HCT116 (cell line): ENCODE data around the gene HOXD3.

Experiments
- EGR1 ChIP-seq: IDR thresholded peaks from 2 replicates; pipeline ENCODE4 v1.6.1; 2012; ENCODE audit warnings: low read depth
- ELF1 ChIP-seq: IDR thresholded peaks from 2 replicates; pipeline ENCODE4 v1.6.1; 2012; ENCODE audit warnings: low read depth, borderline replicate concordance
- EZH2 ChIP-seq: fragments of 200-600 bp; sonication (generic); IDR thresholded peaks from 2 replicates; pipeline ENCODE4 v1.6.1; 2017; ENCODE audit warnings: antibody characterized with exemption, mixed run types
- EZH2phosphoT487 ChIP-seq: fragments of 200-600 bp; IDR thresholded peaks from 2 replicates; pipeline ENCODE4 v1.6.1; 2018; ENCODE audit warnings: antibody characterized with exemption, borderline replicate concordance
- FOSL1 ChIP-seq: IDR thresholded peaks from 2 replicates; pipeline ENCODE4 v1.6.1; 2012; ENCODE audit warnings: low read depth
- POLR2AphosphoS5 ChIP-seq: IDR thresholded peaks from 2 replicates; pipeline ENCODE4 v1.6.1; 2011; ENCODE audit warnings: mild to moderate bottlenecking, low read depth, low read length, moderate library complexity
- SIN3A ChIP-seq: IDR thresholded peaks from 2 replicates; pipeline ENCODE4 v1.6.1; 2012; ENCODE audit warnings: low read depth
- YY1 ChIP-seq: IDR thresholded peaks from 2 replicates; pipeline ENCODE4 v1.6.1; 2011; ENCODE audit warnings: low read length, low read depth, moderate library complexity, mild to moderate bottlenecking; ENCODE audit not compliant: insufficient replicate concordance; ENCODE audit errors: extremely low read depth
- TF ChIP-seq, protein P1 (sequence below), 3 experiments: fragments of 200-600 bp in 1 of 3; sonication (generic) in 1 of 3; IDR thresholded peaks in 2 of 3; conservative IDR thresholded peaks in 1 of 3; 2 replicates each; pipeline ENCODE4 v1.5.1; 2012 to 2017; ENCODE audit warnings: low read depth in 2 of 3, low read length in 2 of 3, antibody characterized with exemption in 1 of 3, borderline replicate concordance in 1 of 3, control low read depth in 1 of 3, mild to moderate bottlenecking in 1 of 3, mixed read lengths in 1 of 3, mixed run types in 1 of 3, moderate library complexity in 1 of 3; ENCODE audit not compliant: insufficient read depth in 1 of 3
- TF ChIP-seq, protein P2 (sequence below): IDR thresholded peaks from 2 replicates; pipeline ENCODE4 v1.6.1; 2011; ENCODE audit warnings: mild to moderate bottlenecking, low read length, moderate library complexity; ENCODE audit not compliant: insufficient replicate concordance; ENCODE audit errors: extremely low read depth

DNA sequence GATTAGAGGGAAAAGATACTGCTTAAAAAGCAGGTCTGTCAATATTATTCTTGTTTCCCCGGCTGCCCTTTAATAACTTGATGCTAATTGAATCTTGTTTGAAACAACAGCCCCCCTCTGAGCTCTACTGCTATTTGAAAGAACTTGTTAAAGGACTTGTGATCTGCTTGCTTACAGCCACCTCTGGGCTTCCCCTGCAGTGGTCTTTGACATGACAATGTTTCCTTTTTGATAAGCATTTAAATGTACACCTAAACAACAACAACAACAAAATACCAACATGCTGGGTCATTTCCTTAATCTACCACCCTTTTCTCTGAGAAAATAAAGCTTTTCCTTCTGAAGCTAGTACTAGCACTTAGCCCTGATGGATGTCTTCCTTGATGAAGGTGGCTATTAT is 35.2 kb downstream of the HOXD3 start:
- TF ChIP-seq, protein P1, sequence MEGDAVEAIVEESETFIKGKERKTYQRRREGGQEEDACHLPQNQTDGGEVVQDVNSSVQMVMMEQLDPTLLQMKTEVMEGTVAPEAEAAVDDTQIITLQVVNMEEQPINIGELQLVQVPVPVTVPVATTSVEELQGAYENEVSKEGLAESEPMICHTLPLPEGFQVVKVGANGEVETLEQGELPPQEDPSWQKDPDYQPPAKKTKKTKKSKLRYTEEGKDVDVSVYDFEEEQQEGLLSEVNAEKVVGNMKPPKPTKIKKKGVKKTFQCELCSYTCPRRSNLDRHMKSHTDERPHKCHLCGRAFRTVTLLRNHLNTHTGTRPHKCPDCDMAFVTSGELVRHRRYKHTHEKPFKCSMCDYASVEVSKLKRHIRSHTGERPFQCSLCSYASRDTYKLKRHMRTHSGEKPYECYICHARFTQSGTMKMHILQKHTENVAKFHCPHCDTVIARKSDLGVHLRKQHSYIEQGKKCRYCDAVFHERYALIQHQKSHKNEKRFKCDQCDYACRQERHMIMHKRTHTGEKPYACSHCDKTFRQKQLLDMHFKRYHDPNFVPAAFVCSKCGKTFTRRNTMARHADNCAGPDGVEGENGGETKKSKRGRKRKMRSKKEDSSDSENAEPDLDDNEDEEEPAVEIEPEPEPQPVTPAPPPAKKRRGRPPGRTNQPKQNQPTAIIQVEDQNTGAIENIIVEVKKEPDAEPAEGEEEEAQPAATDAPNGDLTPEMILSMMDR (IDR thresholded peaks at IDR 0.05 in 2 of 3, conservative IDR thresholded peaks at IDR 0.05 in 1 of 3; ENCODE audit: borderline replicate concordance in 1 of 3, insufficient read depth in 1 of 3, low read depth in 2 of 3, low read length in 2 of 3) = no peak
- no peak for TF ChIP-seq POLR2AphosphoS5
- no peak for TF ChIP-seq YY1
- no peak for TF ChIP-seq ELF1
- TF ChIP-seq EZH2 = no peak
- TF ChIP-seq SIN3A = no peak
- TF ChIP-seq EGR1 = no peak
- no peak for TF ChIP-seq EZH2phosphoT487
- TF ChIP-seq, protein P2, sequence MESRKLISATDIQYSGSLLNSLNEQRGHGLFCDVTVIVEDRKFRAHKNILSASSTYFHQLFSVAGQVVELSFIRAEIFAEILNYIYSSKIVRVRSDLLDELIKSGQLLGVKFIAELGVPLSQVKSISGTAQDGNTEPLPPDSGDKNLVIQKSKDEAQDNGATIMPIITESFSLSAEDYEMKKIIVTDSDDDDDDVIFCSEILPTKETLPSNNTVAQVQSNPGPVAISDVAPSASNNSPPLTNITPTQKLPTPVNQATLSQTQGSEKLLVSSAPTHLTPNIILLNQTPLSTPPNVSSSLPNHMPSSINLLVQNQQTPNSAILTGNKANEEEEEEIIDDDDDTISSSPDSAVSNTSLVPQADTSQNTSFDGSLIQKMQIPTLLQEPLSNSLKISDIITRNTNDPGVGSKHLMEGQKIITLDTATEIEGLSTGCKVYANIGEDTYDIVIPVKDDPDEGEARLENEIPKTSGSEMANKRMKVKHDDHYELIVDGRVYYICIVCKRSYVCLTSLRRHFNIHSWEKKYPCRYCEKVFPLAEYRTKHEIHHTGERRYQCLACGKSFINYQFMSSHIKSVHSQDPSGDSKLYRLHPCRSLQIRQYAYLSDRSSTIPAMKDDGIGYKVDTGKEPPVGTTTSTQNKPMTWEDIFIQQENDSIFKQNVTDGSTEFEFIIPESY = no peak
- no peak for TF ChIP-seq FOSL1
